Testis (tissue), 3 donors: ENCODE data around the gene HOXA2. TPM values are rescaled to one million over a fixed set of nuclear protein-coding genes. Genes with fewer than 3 reads are reported as not detected.

Experiments used
- DNase-seq: peaks from one replicate; pipeline ENCODE4 v3.0.0-alpha.2; 2019
- H3K27ac ChIP-seq, 2 donors: fragments of 200-600 bp; sonication (generic); one replicate each; pipeline ENCODE4 v1.5.1; 2019
- H3K27me3 ChIP-seq: fragments of 200-600 bp; sonication (generic); one replicate; pipeline ENCODE4 v1.5.1; 2019
- H3K36me3 ChIP-seq: fragments of 200-600 bp; sonication (generic); one replicate; pipeline ENCODE4 v1.5.1; 2017; ENCODE audit warnings: low read depth; ENCODE audit errors: missing control alignments
- H3K4me1 ChIP-seq: fragments of 200-600 bp; sonication (generic); one replicate; pipeline ENCODE4 v1.5.1; 2019
- H3K4me3 ChIP-seq, 2 donors: fragments of 200-600 bp; sonication (generic); one replicate each; pipeline ENCODE4 v1.5.1; 2017 to 2019
- H3K9me3 ChIP-seq: fragments of 200-600 bp; sonication (generic); one replicate; pipeline ENCODE4 v1.5.1; 2017
- CTCF ChIP-seq, 3 experiments: fragments of 450-650 bp in 2 of 3; fragments of 200-600 bp in 1 of 3; sonication (generic) in 1 of 3; IDR thresholded peaks; one replicate each; pipeline ENCODE4 v1.5.1; 2016 to 2019; ENCODE audit warnings: antibody characterized with exemption in 3 of 3, mild to moderate bottlenecking in 2 of 3, moderate library complexity in 1 of 3
- POLR2A ChIP-seq: fragments of 450-650 bp; IDR thresholded peaks from one replicate; pipeline ENCODE4 v1.6.1; 2017; ENCODE audit warnings: antibody characterized with exemption, mild to moderate bottlenecking, moderate library complexity
- WGBS, 2 donors: methylation state at CpG; one replicate each; pipeline ENCODE4 v1.1.5; 2018; 5-methylcytosine and 5-hydroxymethylcytosine counted together
- intact Hi-C: fragments of 100-400 bp; cut with DNase I; formaldehyde crosslinking; loops from one replicate; pipeline ENCODE4 v1.15.1; 2023; ENCODE audit warnings: low total_unique reads
- polyA plus RNA-seq: library from polyadenylated mRNA; stranded (reverse); fragments of 350-450 nt; fragmentation: Illumina TruSeq; extraction: RNeasy Lipid Tissue Mini Kit (QIAGEN cat#74804); gene quantifications from one replicate; pipeline ENCODE4 v1.2.3, GENCODE V29; 2014; ENCODE audit warnings: low read depth, low replicate concordance; ENCODE audit not compliant: insufficient read depth
- total RNA-seq, 2 donors: library from RNA; depleted of rRNA; stranded (reverse); fragments of >200 nt; gene quantifications; one replicate each; pipeline ENCODE4 v1.2.3, GENCODE V29; 2016

HOXA2 gene
- total and polyA plus RNA-seq, 3 donors from 2014 or later, result 0.31 to 0.32 TPM; not detected in 1

GRCh38 chr7:27122077-27122910 lies 19.8 kb upstream of the HOXA2 start:
- Histone ChIP-seq H3K27ac (no peak overlapping the region), H3K4me3 (no peak overlapping the region), H3K27me3 (no peaks in the 10 kb centered on the region), H3K4me1 (no peaks in the 10 kb centered on the region), H3K9me3 (no peaks in the 10 kb centered on the region), H3K36me3 (no peaks in the 10 kb centered on the region)
- TF ChIP-seq POLR2A, result no peak
- TF ChIP-seq CTCF (IDR thresholded peaks at IDR 0.05), result no peak
- WGBS, 2 donors, result 24 to 31% methylated on average over 42 of the region's 42 CpGs
- intact Hi-C loops, result no loop called here
- DNase-seq, result no peak

- Histone ChIP-seq H3K4me1 (no peaks in the 10 kb centered on the region), H3K27ac (no peak overlapping the region), H3K4me3 (no peak overlapping the region), H3K36me3 (no peaks in the 10 kb centered on the region), H3K9me3 (no peaks in the 10 kb centered on the region), H3K27me3 (no peaks in the 10 kb centered on the region)
- no peak for DNase-seq
- 35 to 57% methylated on average over 7 of the region's 7 CpGs for WGBS, 2 donors
- intact Hi-C loops, result no loop called here
- TF ChIP-seq CTCF (IDR thresholded peaks at IDR 0.05), result no peak
- no peak for TF ChIP-seq POLR2A
Measured at GRCh38 chr7:27121684-27122076, 19.2 kb upstream of the HOXA2 start.

GRCh38 chr7:27119412-27119911 lies 17.0 kb upstream of the HOXA2 start:
- Histone ChIP-seq H3K27me3 (no peaks in the 10 kb centered on the region), H3K4me3 (no peak overlapping the region), H3K9me3 (no peaks in the 10 kb centered on the region), H3K4me1 (no peaks in the 10 kb centered on the region), H3K27ac (no peak overlapping the region), H3K36me3 (no peaks in the 10 kb centered on the region)
- WGBS, 2 donors, result 82 to 83% methylated on average over 1 of the region's 1 CpG
- intact Hi-C loops, result no loop called here
- DNase-seq, result no peak
- TF ChIP-seq CTCF (IDR thresholded peaks at IDR 0.05) (no peak), POLR2A (no peak)

GRCh38 chr7:27118580-27118979 lies 16.1 kb upstream of the HOXA2 start:
- no peaks in the 10 kb centered on the region for H3K4me1 ChIP-seq
- WGBS, 2 donors, result 54 to 65% methylated on average over 3 of the region's 3 CpGs
- no peak overlapping the region for H3K27ac ChIP-seq

More at GRCh38 chr7:27118580-27118979, 16.1 kb upstream of the HOXA2 start:
- intact Hi-C loops, result no loop called here
- no peaks in the 10 kb centered on the region for H3K9me3 ChIP-seq
- TF ChIP-seq CTCF (IDR thresholded peaks at IDR 0.05) (no peak), POLR2A (no peak)
- DNase-seq, result no peak
- H3K27me3 ChIP-seq, result no peaks in the 10 kb centered on the region
- no peak overlapping the region for H3K4me3 ChIP-seq
- H3K36me3 ChIP-seq, result no peaks in the 10 kb centered on the region
